RWPE2 (cell line): ENCODE results near the gene LDLRAP1.
A peak's percentile ranks its signal among the peaks of the same experiment; 100 is the strongest.

ENCODE experiments used
- ATAC-seq: fragments of 200-7000 bp; cut with Tn5 transposase; 3 replicates; pipeline ENCODE4 v1.9.1; 2021; ENCODE audit warnings: low read depth
- DNase-seq: peaks from one replicate; pipeline ENCODE4 v3.0.0-alpha.2; 2020; ENCODE audit warnings: low spot score
- H3K27ac ChIP-seq: fragments of 450-650 bp; 2 replicates; pipeline ENCODE4 v1.5.1; 2017; ENCODE audit warnings: mild to moderate bottlenecking; ENCODE audit not compliant: poor library complexity, severe bottlenecking
- H3K27me3 ChIP-seq: fragments of 250-450 bp; sonication (Bioruptor Pico); 2 replicates; pipeline ENCODE4 v1.5.1; 2021; ENCODE audit warnings: mild to moderate bottlenecking, moderate library complexity; ENCODE audit not compliant: insufficient read depth, poor library complexity, severe bottlenecking
- H3K36me3 ChIP-seq: fragments of 250-450 bp; sonication (Bioruptor Pico); 2 replicates; pipeline ENCODE4 v1.5.1; 2020; ENCODE audit warnings: low read depth, mild to moderate bottlenecking, moderate library complexity
- H3K4me1 ChIP-seq: fragments of 250-450 bp; sonication (Bioruptor Pico); 2 replicates; pipeline ENCODE4 v1.5.1; 2021; ENCODE audit warnings: mild to moderate bottlenecking, moderate library complexity; ENCODE audit not compliant: insufficient read depth, poor library complexity, severe bottlenecking
- H3K4me3 ChIP-seq: fragments of 250-450 bp; sonication (Bioruptor Pico); 2 replicates; pipeline ENCODE4 v1.5.1; 2021; ENCODE audit warnings: mild to moderate bottlenecking, moderate library complexity; ENCODE audit not compliant: severe bottlenecking
- H3K9me3 ChIP-seq: fragments of 250-450 bp; sonication (Bioruptor Pico); 2 replicates; pipeline ENCODE4 v1.5.1; 2021; ENCODE audit warnings: mild to moderate bottlenecking, moderate library complexity; ENCODE audit not compliant: severe bottlenecking
- TF ChIP-seq, protein P1 (sequence below): fragments of 450-650 bp; IDR thresholded peaks from one replicate; pipeline ENCODE4 v1.5.1; 2017; ENCODE audit warnings: mild to moderate bottlenecking, moderate library complexity; ENCODE audit not compliant: poor library complexity, severe bottlenecking

The LDLRAP1 gene

DNA sequence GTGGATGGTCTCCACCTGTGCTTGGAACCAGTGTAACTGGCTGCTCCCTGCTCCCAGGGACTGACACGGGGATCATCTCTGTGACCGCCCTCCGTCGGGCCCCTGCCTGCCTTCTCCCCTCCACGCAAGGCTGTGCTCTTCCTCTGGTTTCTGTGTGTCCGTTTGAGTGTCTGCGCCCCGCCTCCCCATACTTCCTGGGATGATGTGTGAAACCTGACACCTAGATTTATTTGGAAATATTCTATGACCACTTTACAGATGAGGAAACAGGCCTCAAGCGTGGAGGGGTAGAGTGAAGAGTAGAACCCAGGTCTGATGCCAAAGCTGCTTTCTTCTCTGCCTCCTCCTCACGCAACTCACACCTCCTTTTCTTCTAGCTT is 24.3 kb downstream of the LDLRAP1 start:
- peak overlapping the region; percentile 86 for H3K27ac ChIP-seq
- DNase-seq = peak; percentile 49

DNA sequence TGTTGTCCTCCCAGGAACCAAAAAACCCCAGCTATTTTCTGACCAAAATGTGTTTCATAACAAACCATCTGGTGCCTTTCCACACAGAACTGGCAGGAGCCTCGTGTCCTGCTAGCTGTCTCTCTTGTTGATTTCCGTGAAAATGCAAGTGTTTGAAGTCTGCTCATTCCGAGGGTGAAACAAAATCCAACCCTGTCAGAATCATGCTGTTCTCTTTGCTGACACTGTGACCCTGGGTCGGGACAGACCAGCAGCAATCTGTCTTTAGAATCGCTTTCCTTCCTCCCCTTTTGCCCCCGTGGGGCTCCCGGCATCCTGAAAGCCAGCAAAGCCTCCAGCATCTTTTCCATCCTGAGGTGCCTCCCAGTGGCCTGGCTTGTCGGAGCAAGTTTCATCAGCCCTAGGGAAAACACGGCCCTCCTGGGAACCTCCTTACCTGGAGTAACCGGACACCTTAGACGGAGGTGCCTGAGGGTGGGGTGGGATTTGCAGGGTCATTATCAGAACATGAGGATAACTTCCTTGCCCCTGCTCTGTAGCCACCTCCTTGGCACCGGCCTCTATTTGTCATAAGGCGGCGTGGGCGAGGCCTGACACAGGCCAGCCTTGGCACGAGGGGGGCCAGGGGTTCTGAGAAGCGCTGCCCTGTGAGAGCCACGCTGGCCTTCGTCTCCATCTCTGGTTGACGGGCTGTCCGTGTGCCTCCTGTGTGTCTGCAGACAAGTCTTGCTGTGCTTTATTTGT is 24.9 kb downstream of the LDLRAP1 start:
- peaks cover 46% of the 10 kb centered on the region for H3K4me1 ChIP-seq
- peak; percentile 89 for ATAC-seq
- H3K9me3 ChIP-seq = no peaks in the 10 kb centered on the region
- H3K4me3 ChIP-seq = no peak overlapping the region
- no peaks in the 10 kb centered on the region for H3K27me3 ChIP-seq
- H3K27ac ChIP-seq = peak overlapping the region; percentile 86
- peak; percentile 98 for DNase-seq
- TF ChIP-seq, protein P1, sequence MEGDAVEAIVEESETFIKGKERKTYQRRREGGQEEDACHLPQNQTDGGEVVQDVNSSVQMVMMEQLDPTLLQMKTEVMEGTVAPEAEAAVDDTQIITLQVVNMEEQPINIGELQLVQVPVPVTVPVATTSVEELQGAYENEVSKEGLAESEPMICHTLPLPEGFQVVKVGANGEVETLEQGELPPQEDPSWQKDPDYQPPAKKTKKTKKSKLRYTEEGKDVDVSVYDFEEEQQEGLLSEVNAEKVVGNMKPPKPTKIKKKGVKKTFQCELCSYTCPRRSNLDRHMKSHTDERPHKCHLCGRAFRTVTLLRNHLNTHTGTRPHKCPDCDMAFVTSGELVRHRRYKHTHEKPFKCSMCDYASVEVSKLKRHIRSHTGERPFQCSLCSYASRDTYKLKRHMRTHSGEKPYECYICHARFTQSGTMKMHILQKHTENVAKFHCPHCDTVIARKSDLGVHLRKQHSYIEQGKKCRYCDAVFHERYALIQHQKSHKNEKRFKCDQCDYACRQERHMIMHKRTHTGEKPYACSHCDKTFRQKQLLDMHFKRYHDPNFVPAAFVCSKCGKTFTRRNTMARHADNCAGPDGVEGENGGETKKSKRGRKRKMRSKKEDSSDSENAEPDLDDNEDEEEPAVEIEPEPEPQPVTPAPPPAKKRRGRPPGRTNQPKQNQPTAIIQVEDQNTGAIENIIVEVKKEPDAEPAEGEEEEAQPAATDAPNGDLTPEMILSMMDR = peak; percentile 60
- H3K36me3 ChIP-seq = no peaks in the 10 kb centered on the region; the same call in 1 of the 2 replicates

More for the DNA sequence above, 24.3 kb downstream of the LDLRAP1 start:
- peaks cover 49% of the 10 kb centered on the region for H3K4me1 ChIP-seq
- no peaks in the 10 kb centered on the region for H3K9me3 ChIP-seq
- ATAC-seq = no peak
- H3K36me3 ChIP-seq = peaks cover 5% of the 10 kb centered on the region
- H3K4me3 ChIP-seq = no peak overlapping the region
- no peaks in the 10 kb centered on the region for H3K27me3 ChIP-seq
- TF ChIP-seq, protein P1 = no peak

DNA sequence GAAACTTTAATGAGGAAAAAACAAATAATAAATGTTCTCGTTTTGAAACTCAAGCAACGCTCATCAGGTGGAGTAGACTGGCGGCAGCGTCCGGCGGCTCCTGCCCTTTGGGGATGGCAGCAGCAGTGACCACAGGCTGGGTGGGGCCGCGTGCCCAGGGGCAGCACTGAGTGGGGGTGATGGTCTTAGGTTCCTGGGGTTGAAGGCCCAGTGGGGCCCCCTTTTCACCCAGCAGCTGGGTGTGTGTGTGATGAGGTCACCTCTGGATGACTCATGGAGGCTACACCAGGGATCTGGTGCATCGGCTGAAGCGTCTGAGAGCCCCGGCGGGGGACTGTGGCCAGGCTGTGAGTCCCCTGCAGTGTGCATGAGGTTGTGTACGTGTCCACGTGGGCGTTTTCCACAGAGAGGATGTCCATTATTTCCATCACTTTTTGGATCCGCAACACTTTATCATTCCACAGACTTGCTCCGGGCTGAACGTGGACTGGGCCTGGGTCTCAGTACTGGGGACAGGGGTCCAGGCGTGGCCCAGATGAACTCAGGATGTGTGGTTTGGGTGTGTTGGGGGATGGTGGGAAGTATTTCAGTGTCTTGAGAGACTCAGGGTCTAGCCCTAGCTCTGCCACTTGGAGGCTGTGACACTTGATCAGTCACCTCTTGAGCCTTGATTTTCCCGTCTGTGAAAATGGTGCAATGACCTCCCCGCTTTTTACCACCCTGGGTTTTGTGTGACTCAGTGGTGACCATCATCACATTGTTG is 25.6 kb downstream of the LDLRAP1 start:
- peaks cover 54% of the 10 kb centered on the region for H3K4me1 ChIP-seq
- H3K27ac ChIP-seq = peak overlapping the region; percentile 86
- no peaks in the 10 kb centered on the region for H3K27me3 ChIP-seq
- DNase-seq (peak; percentile 84), ATAC-seq (peak; percentile 59)
- H3K4me3 ChIP-seq = no peak overlapping the region
- TF ChIP-seq, protein P1 = no peak
- H3K9me3 ChIP-seq = no peaks in the 10 kb centered on the region
- no peaks in the 10 kb centered on the region for H3K36me3 ChIP-seq

DNA sequence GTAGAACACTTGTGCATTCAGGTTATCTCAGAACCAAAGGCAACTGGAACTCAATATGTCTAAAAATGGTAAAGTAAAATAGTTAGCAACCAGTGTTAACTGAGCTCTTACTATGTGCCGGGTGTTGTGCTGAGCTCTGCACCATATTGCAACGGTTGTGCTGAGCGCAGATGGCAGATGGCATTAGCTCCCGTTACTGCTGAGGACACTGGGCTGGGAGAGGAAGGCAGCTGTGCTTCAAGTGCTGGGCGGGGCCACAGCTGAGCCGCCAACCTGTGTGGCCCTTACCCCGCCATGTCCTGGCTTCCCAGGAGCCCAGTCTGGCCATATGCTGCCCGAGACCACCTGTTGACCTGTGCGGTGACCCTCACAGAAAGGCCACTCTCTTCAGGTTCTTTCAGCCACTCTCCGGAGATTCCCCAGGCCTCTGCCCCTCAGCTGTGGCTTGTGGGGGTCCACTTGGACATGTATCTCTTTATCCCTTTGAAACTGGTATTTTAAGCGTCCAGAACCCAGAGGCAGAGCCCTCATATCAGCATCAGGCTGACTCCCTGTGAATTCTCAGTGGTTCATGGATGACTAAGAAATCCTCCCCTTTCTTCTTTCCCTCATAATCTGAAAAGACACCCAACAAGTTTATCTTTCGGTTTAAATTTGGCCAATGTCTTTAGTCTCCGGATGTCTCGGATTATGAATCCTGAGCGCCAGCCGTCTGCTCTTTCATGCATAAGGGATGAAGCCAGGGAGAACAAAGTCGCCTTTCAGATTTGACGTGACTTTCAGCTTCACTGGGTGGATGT is 26.4 kb downstream of the LDLRAP1 start:
- no peaks in the 10 kb centered on the region for H3K36me3 ChIP-seq
- TF ChIP-seq, protein P1 = no peak
- no peaks in the 10 kb centered on the region for H3K27me3 ChIP-seq
- ATAC-seq = no peak
- DNase-seq = no peak
- H3K9me3 ChIP-seq = no peaks in the 10 kb centered on the region
- H3K4me3 ChIP-seq = no peak overlapping the region
- H3K27ac ChIP-seq = peak overlapping the region; percentile 86
- H3K4me1 ChIP-seq = peaks cover 55% of the 10 kb centered on the region
